Activated CD4-positive, alpha-beta T cell treated with anti-CD3 and anti-CD28 coated beads, Interleukin-2, amount 50 U/mL, for 16 hours (primary cell): ENCODE results near the gene P4HA1.
"Not testable (repeated sequence)": the region's sequence is repeated elsewhere in the genome, so short reads cannot be mapped to it uniquely, and the experiment has no call there.

Experiments
- DNase-seq: peaks from one replicate; pipeline ENCODE4 v3.0.0-alpha.2; 2020

Gene P4HA1

DNA sequence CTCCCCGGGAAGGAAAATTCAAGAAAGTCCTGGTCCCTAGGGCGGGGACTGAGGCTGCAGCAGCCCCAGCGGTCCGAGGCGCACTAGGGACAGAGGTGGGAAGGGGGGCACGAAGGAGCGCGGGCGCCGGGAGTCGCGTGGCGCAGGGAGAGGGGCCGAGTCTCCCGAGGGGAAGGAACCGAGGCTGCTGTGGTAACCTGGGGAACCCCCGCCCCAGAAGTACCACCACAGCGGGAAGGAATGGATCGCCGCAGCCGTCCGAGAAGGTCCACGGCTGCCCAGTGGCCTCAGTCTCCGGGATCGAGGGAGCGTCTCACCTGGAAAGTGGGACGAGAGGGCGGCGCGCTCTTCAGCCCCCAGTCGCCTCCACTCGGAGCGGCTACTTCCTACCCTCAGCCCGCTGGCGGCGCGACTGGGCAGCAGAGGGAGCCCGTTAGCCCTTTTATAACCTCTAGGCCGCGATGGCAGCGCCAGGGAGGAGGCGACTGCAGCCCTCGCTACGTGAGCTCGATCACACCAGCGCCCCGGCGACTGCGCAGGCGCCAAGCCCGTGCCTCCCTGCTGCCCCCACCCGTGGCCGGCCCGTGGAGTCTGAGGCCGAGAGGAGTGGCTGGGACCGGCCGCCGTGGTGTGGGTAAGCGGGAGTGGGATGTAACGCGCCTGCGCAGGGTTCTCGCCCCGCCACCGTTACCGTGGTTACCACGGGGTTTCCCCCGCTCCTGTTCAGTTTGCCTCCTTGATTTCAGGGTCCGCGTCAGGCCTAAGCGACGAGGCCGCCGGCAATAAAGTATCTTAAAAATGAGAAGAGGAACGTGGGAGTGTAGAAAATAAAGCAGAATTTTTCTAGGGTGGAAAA, at the start of gene P4HA1:
TSS of gene P4HA1 (minus strand) at position 418 of the 856 bp plus-strand sequence. CDS start 21,983 bp downstream, outside the sequence.
- peak; percentile 99 for DNase-seq

DNA sequence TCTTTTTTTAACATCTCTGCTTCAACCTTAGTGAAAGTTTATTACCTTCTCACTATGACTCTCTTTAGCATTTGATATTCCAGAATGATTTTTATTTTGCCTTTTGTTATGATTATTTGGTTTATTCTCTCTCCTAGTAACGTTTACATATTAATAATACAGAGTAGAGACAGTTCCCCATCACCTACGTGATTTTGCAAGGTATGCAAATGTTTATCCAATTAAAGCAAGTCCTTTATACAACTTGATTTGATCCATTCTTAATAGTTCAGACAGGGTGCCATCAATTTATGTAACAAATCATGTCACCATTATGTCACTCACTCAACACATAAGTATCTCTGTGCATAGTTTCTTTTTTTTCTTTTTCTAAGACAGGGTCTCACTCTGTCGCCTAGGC, 44.9 kb upstream of the P4HA1 start:
- no peak for DNase-seq

DNA sequence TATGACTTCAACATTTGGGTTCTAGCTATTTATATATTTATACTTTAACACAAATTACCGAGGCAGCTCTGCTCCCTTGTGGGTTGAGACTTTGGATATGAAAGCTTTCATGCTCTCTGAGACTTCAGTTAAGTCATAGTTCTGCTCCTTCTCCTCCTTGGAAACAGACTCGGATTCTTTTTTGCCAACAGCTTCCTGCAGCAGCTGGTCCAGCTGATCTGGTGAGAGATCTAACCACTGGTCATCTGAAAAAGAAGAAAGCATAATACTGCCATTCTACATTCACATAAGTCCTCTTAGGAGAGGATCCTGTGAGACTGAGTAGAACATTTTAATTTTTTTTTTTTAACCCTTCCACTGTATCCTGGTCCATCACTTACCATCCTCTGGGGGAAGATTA, 42.6 kb upstream of the P4HA1 start:
- no peak for DNase-seq

DNA sequence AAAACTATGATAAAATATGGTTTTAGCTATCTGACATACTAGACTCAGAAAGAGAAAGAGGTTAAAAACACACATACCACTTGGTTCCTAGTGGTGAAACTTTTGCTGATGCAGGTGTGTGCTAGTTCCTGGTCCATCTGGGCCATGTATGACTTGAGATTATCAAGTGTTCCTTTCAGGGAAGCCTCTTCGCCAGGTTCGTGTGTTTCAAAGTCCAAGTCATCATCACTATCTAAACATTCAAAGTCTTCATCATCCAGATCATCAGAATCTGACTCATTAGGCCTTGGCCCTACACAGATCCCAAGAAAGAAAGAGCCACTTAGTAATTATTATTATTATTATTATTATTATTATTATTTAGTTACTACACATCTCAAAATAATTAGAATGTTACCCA, 40.0 kb upstream of the P4HA1 start:
- DNase-seq = no peak

DNA sequence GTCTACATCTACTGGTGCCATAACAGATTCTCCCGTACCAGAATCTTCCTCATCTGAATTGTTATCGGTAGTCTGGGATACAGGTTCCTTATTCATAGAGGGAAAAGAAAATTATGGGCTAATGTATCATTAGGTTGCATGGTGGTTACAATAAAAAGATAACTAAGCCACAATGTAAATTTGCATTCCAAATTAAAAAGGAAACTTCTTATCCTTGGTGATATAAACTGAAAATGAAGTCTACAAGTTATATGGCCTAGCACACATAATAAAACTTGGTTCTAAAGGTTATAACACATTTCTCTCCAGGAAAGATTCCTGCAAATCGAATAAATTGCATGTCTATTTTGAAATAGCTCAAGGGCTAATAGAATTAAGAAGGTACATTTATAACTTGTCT, 38.1 kb upstream of the P4HA1 start:
- no peak for DNase-seq

DNA sequence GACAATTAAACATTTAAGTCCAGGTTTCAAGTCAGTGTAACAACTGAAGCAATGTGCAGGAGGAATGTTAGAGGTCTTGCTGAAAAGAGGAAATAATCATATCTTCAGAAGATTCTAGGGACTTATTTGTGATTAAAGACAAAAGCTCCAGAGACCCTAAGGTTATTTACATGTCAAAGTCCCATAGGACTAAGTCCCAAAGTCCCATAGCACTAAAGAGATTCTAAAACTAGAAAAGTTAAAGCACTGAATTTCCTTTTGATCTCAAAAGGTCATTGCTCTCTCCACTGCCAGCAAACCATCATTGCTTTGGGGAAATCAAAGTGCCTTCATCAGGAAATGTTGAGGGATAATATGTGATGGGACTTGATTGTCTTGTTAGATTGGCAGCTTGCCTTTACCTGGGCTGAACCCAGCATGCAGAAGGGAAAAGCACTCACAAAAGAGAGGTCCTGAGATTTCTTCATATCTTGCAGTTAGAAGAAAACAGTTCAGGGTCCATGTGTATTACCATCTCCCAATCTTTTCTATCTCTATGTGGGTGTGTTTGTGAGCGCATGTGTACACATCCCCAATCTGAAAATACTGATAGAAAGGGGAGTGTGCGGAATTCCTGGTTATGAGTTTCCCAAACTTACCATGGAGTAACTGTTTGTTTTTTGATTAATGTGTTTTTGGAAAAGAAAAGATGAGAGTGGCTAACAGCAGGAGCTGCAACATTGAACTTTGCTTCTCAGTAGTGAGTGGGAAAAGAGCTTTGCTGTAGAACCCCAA, 35.4 kb upstream of the P4HA1 start:
- no peak for DNase-seq

DNA sequence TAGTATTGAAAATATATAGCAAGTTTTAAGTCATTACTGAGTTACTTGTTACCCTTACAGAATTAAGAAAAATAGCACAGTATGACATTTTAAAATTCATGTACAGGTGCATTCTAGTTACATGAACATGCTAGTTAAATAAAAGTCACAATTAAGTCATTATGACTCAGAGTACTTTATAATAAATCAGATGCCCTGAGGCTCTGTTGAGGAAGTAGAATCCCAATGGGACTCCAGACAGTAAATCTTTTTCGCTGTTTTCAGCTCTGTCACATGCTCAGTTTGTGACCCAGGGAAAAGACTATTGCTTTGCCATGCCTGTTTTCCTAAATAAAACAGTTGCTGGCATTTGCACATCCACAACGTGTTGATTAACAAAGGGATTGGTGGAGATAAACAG, 34.6 kb upstream of the P4HA1 start:
- no peak for DNase-seq

DNA sequence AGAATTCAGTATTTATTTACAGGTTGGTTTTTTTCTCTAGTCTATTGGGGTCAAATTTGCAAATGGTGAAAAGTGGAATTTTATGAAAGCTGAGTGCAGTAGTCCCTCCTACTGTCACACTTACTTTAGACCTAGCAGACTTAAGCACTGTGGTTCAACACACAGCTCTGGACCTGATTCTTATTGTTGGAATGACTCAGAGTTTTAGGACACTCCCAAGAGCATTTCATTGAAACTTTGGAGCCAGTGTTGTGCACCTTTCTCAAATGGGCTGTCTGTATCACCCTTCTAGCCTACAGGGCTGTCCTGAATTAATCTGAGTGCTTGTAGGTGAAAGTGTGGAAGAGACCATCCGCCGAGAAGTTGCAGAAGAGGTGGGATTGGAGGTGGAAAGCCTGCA, 29.7 kb upstream of the P4HA1 start:
- no peak for DNase-seq

DNA sequence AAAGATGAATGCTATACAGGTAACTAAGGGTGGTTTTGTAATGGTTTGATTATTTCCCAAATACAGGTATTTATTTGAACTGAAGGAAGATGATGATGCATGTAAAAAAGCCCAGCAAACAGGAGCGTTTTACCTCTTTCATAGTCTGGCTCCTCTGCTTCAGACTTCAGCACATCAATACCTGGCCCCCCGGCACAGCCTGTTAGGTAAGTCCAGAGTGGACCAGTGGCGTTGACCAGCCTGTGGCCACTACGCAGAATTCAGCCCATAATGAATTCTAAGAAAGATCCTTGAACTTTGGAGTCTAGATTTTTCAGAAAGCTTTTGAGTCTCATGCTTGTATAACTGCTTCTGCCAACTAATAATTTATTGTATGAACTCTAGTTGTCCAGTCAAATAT, 23.3 kb upstream of the P4HA1 start:
- DNase-seq = no peak

DNA sequence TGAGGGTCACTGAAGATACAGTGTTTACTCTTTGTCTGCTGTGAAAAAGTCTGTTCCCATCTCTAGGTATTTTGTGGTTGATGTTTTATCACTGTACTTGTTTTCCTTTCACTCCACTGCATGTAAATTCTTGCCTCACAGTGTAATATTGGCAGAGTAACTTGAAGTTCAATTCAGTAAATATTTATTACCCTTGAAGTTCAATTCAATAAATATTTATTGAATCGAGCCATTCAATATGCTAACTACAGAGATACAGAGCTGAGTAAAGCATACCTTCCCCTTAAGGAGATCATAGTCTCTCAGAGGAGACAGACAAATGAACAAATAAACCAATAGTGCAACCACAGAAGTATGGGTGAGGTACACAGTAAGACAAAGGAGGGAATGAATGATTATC, 22.8 kb upstream of the P4HA1 start:
- DNase-seq = no peak

DNA sequence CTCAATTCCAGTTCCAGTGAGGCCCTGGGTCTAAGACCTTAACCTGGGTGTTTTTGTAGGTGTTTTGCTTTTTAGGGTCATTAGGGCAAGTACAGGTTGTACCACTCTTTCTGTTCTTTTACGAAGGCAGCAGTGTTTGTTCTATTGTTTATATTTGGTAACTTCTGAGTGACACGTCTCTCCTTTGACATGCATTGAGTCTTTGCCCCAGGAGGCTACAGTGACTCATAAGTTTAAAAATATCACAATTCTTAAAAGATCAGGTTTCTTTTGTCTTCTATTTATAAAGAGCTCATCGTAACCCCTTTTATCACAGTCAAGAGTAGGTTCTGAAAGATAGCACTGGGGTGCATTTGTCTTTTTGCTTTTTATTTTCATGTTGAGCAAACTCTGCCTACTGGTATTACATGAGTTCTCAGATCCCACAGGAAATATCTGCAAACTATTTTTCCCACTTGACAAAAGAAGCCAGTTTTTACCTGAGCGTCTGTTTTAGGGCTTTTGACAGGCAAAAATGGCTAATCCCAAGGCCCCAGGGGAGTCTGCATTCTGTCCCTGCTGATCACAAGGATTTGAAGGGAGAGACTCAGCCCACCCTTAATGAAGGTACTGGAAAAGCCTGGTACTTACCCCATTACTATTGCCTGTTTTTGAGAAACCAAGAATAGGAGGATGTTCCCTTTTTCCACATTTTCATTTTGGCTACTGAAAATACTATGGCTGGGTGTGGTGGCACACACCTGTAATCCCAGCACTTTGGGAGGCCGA, 21.5 kb upstream of the P4HA1 start:
- DNase-seq = no peak

DNA sequence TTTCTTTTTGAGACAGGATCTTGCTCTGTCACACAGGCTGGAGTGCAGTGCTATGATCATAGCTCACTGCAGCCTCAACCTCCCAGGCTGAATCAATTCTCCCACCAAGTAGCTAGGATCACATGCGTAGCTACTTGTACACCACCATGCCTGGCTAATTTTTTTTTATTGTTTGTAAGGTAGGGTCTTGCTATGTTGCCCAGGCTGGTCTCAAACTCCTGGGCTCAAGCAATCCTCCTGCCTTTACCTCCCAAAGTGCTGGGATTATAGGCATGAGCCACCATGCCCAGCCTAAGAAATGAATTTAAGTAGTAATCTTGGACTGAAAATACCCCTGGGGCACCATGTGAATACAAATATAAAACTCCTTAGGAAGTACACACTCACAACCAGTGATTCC, 19.4 kb upstream of the P4HA1 start:
- no peak for DNase-seq

DNA sequence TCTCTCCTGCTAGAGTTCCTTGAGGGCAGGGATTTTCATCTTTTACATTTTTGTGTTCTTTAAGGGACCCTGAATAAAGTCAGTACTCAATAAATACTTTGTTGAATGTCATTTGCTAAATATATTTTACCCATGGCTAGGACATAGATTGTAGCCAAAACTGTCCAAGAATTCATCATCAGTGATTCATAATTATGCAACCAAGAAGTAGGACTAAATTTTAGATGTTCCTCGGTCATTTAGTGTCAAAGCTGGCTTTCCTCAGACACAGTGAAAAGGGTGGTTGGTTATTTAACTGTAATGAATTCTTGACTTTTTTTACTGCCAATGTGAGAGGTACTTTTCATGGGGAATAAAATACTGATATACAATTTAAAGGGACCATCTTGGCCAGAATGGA, 16.9 kb upstream of the P4HA1 start:
- no peak for DNase-seq

DNA sequence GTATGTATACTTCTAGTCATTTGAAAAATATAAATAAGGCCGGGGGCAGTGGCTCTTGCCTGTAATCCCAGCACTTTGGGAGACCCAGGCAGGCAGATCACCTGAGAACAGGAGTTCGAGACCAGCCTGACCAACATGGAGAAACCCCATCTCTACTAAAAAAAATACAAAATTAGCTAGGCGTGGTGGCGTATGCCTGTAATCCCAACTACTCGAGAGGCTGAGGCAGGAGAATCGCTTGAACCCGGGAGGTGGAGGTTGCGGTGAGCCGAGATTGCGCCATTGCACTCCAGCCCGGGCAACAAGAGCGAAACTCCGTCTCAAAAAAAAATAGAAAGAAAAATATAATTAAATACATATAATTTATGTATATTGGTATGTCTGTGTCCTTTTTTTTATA, 15.4 kb upstream of the P4HA1 start:
- DNase-seq = not testable (repeated sequence)

DNA sequence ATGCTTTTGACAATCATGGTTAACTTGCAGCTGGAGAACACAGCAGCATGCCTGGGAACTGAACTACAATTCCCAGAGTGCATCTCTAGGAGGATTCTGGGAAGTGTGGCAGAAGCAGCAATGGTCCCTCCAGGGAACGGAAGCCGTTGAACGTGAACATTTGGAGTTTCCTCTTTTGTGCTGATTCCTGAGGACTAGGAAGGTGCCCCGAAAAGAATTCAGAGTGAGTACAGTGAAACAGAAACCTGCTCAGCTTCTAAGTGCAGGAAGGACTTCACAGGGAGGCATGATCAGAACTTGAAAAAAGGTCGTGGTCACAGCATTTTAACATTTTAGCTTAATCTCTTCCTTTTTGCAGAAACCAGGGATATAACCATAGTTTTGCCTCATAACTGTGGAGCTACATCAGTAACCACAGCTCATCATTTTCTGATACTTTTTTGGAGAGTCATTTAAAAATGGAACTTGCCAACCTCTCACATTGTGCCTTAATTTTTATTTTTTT, 13.7 kb upstream of the P4HA1 start, which contains the start of gene NUDT13:
TSS of gene NUDT13 (plus strand) at position 111 of the 505 bp plus-strand sequence. CDS start 3,911 bp downstream, outside the sequence.
- peak; percentile 70 for DNase-seq

DNA sequence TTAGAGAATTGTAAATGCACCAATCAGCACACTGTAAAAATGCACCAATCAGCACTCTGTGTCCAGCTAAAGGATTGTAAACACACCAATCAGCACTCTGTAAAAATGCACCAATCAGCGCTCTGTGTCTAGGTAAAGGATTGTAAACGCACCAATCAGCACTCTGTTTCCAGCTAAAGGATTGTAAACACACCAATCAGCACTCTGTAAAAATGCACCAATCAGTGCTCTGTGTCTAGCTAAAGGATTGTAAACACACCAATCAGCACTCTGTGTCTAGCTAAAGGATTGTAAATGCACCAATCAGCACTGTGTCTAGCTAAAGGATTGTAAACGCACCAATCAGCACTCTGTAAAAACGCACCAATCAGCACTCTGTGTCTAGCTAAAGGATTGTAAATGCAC, 12.6 kb upstream of the P4HA1 start:
- not testable (repeated sequence) for DNase-seq

DNA sequence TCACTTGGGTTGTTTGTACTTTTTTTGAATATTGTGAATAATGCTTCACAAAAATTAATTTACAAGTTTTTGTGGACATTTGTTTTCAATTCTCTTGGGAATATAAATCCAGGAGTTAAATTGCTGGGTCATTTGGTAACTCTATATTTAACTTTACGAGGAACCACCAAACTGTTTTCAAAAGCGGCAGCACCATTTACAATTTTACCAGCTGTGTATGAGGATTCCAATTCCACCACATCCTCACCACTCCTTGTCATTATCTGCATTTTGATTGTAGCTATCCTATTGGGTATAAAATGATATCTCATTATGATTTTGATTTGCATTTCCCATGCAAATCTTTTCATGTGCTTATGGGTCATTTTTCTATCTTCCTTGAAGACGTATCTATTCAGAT, 9.6 kb upstream of the P4HA1 start:
- DNase-seq = no peak

DNA sequence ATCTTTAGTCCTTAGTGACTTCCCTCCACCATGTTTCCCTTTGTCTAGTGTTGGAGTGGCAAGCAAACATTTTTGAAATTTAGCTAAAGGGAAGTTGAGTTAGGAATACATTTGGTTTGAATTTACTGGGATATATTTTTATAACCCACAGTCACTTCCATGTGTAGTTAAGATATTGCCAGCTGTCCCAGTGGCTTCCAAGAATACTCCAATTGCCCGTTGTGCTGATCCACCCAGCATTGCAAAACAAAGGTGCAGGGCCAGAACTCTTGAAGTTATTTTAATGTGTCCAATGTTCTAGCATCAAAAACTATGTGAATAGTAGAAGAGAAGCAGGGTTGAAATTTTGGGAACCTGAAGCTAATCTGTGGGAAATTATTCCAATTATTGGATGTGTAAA, 2.5 kb upstream of the P4HA1 start:
- DNase-seq = no peak

DNA sequence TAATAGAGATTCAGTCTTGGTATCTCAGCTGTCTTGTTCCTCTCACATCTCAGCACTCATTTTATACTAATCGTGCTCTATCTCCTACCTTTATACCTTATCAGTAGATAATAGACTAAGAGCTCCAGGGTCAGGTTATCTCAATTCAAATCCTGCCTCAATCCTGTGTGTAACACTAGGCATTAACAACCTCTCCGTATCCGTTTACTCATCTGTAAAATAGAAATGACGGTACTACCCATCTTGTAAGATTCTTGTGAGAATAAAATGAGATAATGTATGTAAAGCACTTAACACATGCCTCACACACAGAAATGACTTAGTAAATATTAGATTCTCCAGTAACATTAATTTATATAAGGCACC, 622 bp upstream of the P4HA1 start:
- DNase-seq = no peak

DNA sequence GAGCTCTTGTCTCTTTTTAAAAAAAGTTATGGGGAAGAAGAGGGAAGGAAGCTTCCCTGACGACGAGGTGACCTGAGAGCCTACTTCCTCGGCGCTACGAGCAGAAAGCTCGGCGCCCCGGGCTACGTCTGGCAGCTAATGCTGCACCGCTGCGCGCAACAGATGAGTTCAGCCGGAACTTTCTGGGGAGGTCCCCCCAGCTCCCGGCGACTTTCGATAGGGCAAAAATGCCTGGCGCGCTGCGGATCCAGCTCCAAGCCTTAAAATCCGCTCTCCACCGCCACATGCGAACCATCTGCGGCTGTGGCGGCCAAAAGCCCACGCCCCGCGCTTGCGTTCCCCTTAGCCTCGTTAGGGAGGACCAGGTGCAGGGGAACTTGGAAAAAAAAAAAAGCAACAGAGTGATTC, 621 bp downstream of the P4HA1 start:
- DNase-seq = peak; percentile 80

DNA sequence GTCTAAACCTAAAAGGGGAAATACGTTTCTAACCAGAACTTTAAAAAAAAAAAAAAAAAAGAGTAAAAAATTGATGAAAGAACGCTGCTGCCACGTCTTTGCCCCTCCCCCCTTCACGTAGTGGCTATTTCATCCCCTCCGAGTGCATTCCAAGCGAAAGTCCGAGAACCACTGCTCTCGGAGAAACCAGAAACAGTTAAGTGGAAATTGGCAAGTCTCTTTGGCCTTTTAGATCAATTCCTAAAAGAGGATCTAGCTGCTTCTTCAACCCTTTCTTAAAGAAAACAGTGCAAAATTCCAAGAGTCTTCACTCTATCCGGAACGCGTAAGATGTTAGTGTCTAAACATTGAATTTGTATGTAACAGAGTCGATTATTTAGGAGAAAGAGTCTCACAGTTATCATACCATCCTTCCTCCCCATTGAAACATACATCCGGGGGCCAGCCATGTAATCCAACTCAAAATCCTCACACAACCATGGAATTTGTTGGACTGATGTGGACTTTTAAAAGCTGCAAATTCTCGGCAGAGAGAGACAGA, 1.1 kb downstream of the P4HA1 start:
- DNase-seq = peak; percentile 34

DNA sequence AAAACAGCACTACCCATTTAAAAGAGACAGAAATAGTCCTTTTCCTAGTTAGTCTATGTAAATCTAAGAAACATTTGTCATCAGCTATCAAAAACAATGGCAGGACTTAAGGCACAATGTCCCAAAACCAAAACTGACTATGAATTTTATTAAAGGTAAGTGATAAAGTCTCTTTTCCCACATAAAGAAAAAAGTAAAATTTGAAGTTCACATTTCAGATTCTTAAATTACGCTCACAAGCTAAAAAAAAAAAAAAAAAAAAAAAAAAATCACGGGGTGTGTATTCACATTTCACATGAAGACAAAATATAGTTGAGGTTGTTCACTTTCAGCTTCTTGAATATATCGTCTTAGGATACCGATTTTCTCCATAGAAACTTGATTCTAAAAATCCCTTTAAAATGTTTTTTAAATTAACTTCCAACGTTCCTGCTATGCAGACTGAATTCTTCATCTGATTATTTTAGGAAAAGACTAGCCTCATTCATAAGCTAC, 1.6 kb downstream of the P4HA1 start:
- DNase-seq = no peak
